Body of pancreas (tissue), 4 donors: Measurements from ENCODE around the gene VPS16. TPM values are rescaled to one million over a fixed set of nuclear protein-coding genes. Genes with fewer than 3 reads are reported as not detected.
"Not testable (repeated sequence)": the region's sequence is repeated elsewhere in the genome, so short reads cannot be mapped to it uniquely, and the experiment has no call there.

Experiments
- ATAC-seq: fragments of 150-250 bp; one replicate; pipeline ENCODE4 v1.9.1; 2016
- DNase-seq, 4 donors: peaks; one replicate each; pipeline ENCODE4 v3.0.0-alpha.2; 2019
- H3K27ac ChIP-seq, 4 donors: fragments of 200-600 bp; sonication (generic); 1 replicate in 3 of 4; 2 replicates in 1 of 4; pipeline versions ENCODE4 v1.5.1 to v1.6.1; 2016 to 2019; ENCODE audit warnings: mild to moderate bottlenecking in 1 of 4, mixed read lengths in 1 of 4, moderate library complexity in 1 of 4
- H3K27me3 ChIP-seq, 2 donors: fragments of 200-600 bp; sonication (generic); one replicate each; pipeline ENCODE4 v1.6.0; 2016; ENCODE audit warnings: mild to moderate bottlenecking in 1 of 2
- H3K36me3 ChIP-seq, 2 donors: fragments of 200-600 bp; sonication (generic); replicated peaks in 1 of 2; 2 replicates each; pipeline ENCODE4 v1.5.1; 2016; ENCODE audit warnings: low read depth in 2 of 2; ENCODE audit not compliant: insufficient read depth in 1 of 2
- H3K4me1 ChIP-seq: fragments of 200-600 bp; sonication (generic); one replicate; pipeline ENCODE4 v1.6.0; 2016
- H3K4me3 ChIP-seq, 2 donors: fragments of 200-600 bp; sonication (generic); 1 replicate in 1 of 2; 2 replicates in 1 of 2; pipeline ENCODE4 v1.5.1; 2016 to 2019
- H3K9me3 ChIP-seq, 3 donors: fragments of 200-600 bp; sonication (generic); 1 replicate in 2 of 3; 2 replicates in 1 of 3; pipeline ENCODE4 v1.5.1; 2016
- POLR2A ChIP-seq, 3 donors: fragments of 450-650 bp; IDR thresholded peaks; one replicate each; pipeline ENCODE4 v1.6.1; 2016; ENCODE audit warnings: antibody characterized with exemption in 3 of 3, mild to moderate bottlenecking in 2 of 3
- WGBS, 2 donors: methylation state at CpG; one replicate each; pipeline ENCODE4 v1.1.5; 2017; 5-methylcytosine and 5-hydroxymethylcytosine counted together
- intact Hi-C: fragments of 100-400 bp; cut with DNase I; formaldehyde crosslinking; loops from one replicate; pipeline ENCODE4 v1.15.1; 2023
- total RNA-seq, 2 donors: library from RNA; depleted of rRNA; stranded (reverse); fragments of >200 nt; gene quantifications; one replicate each; pipeline ENCODE4 v1.1.0, GENCODE V29; 2016
- TF ChIP-seq, protein P1 (sequence below), 7 experiments: fragments of 450-650 bp in 4 of 7; fragments of 200-600 bp in 3 of 7; sonication (generic) in 3 of 7; IDR thresholded peaks; one replicate each; pipeline ENCODE4 v1.5.1; 2016 to 2019; ENCODE audit warnings: antibody characterized with exemption in 7 of 7

Gene VPS16
- total RNA-seq, 2 donors from 2014 or later = 21.3 to 25.4 TPM

DNA sequence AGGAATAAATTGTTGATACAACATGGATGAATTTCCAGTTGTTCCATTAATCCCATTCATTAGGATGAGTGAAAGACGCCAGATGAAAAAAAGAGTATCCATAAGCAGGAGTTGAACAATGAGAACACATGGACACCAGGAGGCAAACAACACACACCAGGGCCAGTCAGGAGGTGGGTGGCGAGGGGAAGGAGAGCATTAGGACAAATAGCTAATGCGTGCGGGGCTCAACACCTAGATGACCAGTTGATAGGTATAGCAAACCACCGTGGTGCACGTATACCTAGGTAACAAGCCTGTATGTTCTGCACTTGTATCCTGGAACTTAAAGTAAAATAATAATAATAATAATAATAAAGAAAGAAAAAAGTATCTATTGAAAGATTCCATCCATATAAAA lies 11.2 kb upstream of the VPS16 start:
- ATAC-seq (no peak), DNase-seq (no peak)
- H3K27me3 ChIP-seq = no peaks in the 10 kb centered on the region
- H3K4me3 ChIP-seq = no peak overlapping the region
- no peak for TF ChIP-seq POLR2A (IDR thresholded peaks at IDR 0.05)
- TF ChIP-seq, protein P1, sequence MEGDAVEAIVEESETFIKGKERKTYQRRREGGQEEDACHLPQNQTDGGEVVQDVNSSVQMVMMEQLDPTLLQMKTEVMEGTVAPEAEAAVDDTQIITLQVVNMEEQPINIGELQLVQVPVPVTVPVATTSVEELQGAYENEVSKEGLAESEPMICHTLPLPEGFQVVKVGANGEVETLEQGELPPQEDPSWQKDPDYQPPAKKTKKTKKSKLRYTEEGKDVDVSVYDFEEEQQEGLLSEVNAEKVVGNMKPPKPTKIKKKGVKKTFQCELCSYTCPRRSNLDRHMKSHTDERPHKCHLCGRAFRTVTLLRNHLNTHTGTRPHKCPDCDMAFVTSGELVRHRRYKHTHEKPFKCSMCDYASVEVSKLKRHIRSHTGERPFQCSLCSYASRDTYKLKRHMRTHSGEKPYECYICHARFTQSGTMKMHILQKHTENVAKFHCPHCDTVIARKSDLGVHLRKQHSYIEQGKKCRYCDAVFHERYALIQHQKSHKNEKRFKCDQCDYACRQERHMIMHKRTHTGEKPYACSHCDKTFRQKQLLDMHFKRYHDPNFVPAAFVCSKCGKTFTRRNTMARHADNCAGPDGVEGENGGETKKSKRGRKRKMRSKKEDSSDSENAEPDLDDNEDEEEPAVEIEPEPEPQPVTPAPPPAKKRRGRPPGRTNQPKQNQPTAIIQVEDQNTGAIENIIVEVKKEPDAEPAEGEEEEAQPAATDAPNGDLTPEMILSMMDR (IDR thresholded peaks at IDR 0.05) = no peak
- H3K4me1 ChIP-seq = no peaks in the 10 kb centered on the region
- H3K27ac ChIP-seq = no peak overlapping the region
- H3K36me3 ChIP-seq = no peaks in the 10 kb centered on the region
- no peaks in the 10 kb centered on the region for H3K9me3 ChIP-seq
- intact Hi-C loops = no loop called here
- 58 to 63% methylated on average over 6 of the region's 6 CpGs for WGBS, 2 donors

DNA sequence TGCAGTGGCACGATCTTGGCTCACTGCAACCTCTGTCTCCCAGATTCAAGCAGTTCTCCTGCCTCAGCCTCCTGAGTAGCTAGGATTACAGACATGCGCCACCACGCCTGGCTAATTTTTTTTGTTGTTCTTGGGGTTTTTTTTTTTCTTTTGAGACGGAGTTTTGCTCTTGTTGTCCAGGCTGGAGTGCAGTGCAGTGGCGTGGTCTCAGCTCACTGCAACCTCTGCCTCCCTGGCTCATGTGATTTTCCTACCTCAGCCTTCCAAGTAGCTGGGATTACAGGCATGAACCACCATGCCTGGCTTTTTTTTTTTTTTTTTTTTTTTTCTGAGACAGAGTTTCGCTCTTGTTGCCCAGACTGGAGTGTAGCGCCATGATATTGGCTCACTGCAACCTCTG lies 9.3 kb upstream of the VPS16 start:
- not testable (repeated sequence) for H3K27ac ChIP-seq, DNase-seq, H3K36me3 ChIP-seq, ATAC-seq, H3K27me3 ChIP-seq, H3K4me3 ChIP-seq, H3K9me3 ChIP-seq, H3K4me1 ChIP-seq
- intact Hi-C loops = loop anchor here (10.0 kb wide), 1 partner anchor 356 kb away; the partner anchor contains the start of gene SNRPB
- WGBS, 2 donors = 76% methylated on average over 7 of the region's 7 CpGs

DNA sequence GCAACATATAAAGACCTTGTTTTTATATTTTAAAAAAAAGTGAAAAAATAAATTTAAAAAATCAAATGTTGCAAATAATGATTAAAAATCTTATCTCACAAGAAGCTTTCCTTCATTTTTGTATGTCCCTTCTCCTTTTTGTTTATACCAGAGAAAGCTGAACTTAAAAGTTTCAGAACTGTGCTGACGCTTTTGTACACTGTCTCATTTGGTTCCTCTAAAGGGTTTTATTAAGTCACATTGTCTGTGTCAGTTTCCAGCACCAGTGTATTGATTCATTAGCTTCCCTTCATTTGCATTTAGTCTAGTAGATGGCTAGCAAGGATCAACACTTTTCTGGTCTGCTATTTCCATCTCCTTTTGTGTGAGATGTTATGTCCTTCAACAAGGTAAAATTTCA lies 6.8 kb upstream of the VPS16 start:
- Histone ChIP-seq H3K27me3 (no peaks in the 10 kb centered on the region), H3K27ac (no peak overlapping the region), H3K4me3 (no peak overlapping the region), H3K36me3 (no peaks in the 10 kb centered on the region), H3K9me3 (no peaks in the 10 kb centered on the region), H3K4me1 (no peaks in the 10 kb centered on the region)
- no peak for ATAC-seq
- DNase-seq = no peak
- 58 to 61% methylated on average over 1 of the region's 1 CpG for WGBS, 2 donors
- intact Hi-C loops = loop anchor here (10.0 kb wide), 1 partner anchor 359 kb away; the partner anchor contains the start of gene SNRPB
- TF ChIP-seq, protein P1 (IDR thresholded peaks at IDR 0.05) = no peak

DNA sequence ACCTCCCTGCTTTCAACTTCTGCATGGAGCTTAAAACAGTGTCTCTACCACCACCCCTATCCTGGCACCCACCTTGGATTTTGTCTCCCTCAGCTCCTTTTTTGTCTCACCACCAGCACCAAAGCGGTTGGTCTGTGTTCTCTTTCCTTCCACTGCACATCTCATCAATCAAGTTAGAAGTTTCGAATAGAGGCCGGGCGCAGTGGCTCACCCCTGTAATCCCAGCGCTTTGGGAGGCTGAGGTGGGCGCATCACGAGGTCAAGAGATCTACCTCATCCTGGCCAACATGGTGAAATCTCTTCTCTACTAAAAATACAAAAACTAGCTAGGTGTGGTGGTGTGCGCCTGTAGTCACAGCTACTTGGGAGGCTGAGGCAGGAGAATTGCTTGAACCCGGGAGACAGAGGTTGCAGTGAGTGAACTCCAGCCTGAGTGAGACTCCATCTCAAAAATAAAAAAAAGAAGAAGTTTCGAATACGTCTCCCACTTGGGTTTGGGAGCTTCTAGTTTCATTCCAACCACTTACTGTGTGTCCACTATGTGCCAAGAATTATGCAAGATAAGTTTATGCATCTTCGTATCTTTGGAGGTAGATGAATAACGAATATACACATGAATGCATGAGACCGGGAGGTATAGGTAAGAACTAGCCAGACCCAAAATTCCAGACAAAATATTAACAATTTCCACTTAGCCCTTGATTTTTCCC lies 6.0 kb upstream of the VPS16 start:
- Histone ChIP-seq H3K36me3 (no peaks in the 10 kb centered on the region), H3K4me1 (peaks cover 5% of the 10 kb centered on the region), H3K9me3 (no peaks in the 10 kb centered on the region), H3K4me3 (no peak overlapping the region), H3K27ac (no peak overlapping the region), H3K27me3 (no peaks in the 10 kb centered on the region)
- 92 to 95% methylated on average over 14 of the region's 14 CpGs for WGBS, 2 donors
- intact Hi-C loops = loop anchor here (10.0 kb wide), 1 partner anchor 360 kb away; the partner anchor contains the start of gene SNRPB
- DNase-seq = no peak
- ATAC-seq = no peak
- TF ChIP-seq POLR2A (IDR thresholded peaks at IDR 0.05) = no peak
- TF ChIP-seq, protein P1 (IDR thresholded peaks at IDR 0.05) = no peak

DNA sequence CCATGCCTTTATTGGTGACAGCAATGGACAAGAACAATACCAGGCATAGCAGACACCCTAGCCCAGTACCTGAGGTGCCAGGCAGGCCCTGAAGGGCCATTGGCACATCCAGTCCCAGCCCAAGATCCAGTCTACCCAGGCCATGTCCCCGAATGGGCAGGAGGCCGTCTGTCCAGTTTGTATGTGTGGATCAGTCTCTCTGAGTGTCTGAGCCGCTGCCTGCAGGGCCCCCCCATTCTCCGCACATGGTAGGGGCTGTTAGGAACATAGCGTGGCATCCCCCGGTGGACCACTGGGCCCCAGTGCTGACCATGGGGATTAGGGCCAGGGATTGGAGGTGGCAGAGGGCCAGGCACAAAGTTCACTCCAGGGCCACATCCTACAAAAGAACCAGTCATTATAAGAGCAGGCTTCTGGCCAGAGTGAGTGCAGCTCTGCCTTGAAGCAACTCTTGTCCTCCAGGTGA lies 5.2 kb upstream of the VPS16 start:
- DNase-seq = no peak
- intact Hi-C loops = loop anchor here (10.0 kb wide), 1 partner anchor 361 kb away; the partner anchor contains the start of gene SNRPB
- ATAC-seq = no peak
- H3K27me3 ChIP-seq = no peaks in the 10 kb centered on the region
- H3K4me3 ChIP-seq = no peak overlapping the region
- no peaks in the 10 kb centered on the region for H3K9me3 ChIP-seq
- WGBS, 2 donors = 80% methylated on average over 6 of the region's 6 CpGs; no CpG with 5 or more reads in 1 of the 2 donors
- peaks cover 14% of the 10 kb centered on the region for H3K4me1 ChIP-seq
- TF ChIP-seq, protein P1 (IDR thresholded peaks at IDR 0.05) = no peak
- TF ChIP-seq POLR2A (IDR thresholded peaks at IDR 0.05) = no peak
- H3K36me3 ChIP-seq = no peaks in the 10 kb centered on the region
- no peak overlapping the region for H3K27ac ChIP-seq
